Activated CD4-positive, alpha-beta T cell treated with anti-CD3 and anti-CD28 coated beads, Interleukin-2, amount 10 ng/mL, durations not matched to agents 24 days and 14 days (primary cell): ENCODE measurements around the gene LAMB1. TPM values are rescaled to one million over a fixed set of nuclear protein-coding genes. Genes with fewer than 3 reads are reported as not detected.

ENCODE experiments used
- DNase-seq: peaks from one replicate; pipeline ENCODE4 v3.0.0; 2022
- H3K27ac Mint-ChIP-seq: one replicate; pipeline ENCODE4 v1.8.0; 2022; ENCODE audit warnings: mild to moderate bottlenecking, mixed read lengths
- H3K27me3 Mint-ChIP-seq: one replicate; pipeline ENCODE4 v1.8.0; 2022; ENCODE audit warnings: mixed read lengths
- H3K36me3 Mint-ChIP-seq: one replicate; pipeline ENCODE4 v1.8.0; 2022; ENCODE audit warnings: low read depth, mild to moderate bottlenecking, mixed read lengths
- H3K4me1 Mint-ChIP-seq: one replicate; pipeline ENCODE4 v1.8.0; 2021; ENCODE audit warnings: mixed read lengths
- H3K4me3 Mint-ChIP-seq: one replicate; pipeline ENCODE4 v1.8.0; 2022; ENCODE audit warnings: mild to moderate bottlenecking, moderate library complexity, mixed read lengths
- H3K9me3 Mint-ChIP-seq: one replicate; pipeline ENCODE4 v1.8.0; 2021; ENCODE audit warnings: mixed read lengths
- intact Hi-C: fragments of 100-400 bp; cut with micrococcal nuclease; formaldehyde crosslinking; loops from one replicate; pipeline ENCODE4 v1.15.1; 2023
- total RNA-seq: library from RNA; stranded (reverse); gene quantifications from 2 replicates; pipeline ENCODE4 v1.2.3, GENCODE V29; 2022

LAMB1 gene
- total RNA-seq, 1 donor from 2014 or later, result not detected

GRCh38 chr7:107998660-107999480, 4.1 kb downstream of the LAMB1 start:
- Mint-ChIP-seq H3K27me3 (peaks cover 56% of the 10 kb centered on the region), H3K36me3 (no peaks in the 10 kb centered on the region), H3K27ac (no peak overlapping the region), H3K9me3 (no peaks in the 10 kb centered on the region), H3K4me1 (peaks cover 6% of the 10 kb centered on the region), H3K4me3 (no peak overlapping the region)
- no peak for DNase-seq
- intact Hi-C loops, result no loop called here

DNA sequence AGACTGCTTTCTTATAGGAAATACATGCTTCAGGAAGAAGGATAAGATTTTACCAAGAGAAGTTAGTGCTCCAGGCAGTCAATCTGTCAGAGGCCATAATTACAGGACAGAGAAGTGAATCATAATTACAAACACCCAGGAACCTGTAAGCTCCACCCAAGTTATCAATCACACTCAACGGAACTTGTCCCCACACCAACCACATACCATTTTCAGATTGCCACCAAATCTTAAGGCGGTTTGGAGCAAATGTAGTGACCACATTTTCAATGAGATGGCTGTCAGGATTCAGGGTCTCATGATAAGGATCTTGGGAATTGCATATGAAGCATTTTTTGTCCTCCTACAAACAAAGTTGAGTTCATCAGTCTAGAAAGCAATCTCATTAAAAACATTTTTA, 4.8 kb downstream of the LAMB1 start:
- Mint-ChIP-seq H3K27me3 (peaks cover 51% of the 10 kb centered on the region), H3K36me3 (no peaks in the 10 kb centered on the region), H3K4me3 (no peak overlapping the region), H3K9me3 (no peaks in the 10 kb centered on the region), H3K27ac (no peak overlapping the region), H3K4me1 (peaks cover 5% of the 10 kb centered on the region)
- no peak for DNase-seq
- intact Hi-C loops, result no loop called here

- H3K27ac Mint-ChIP-seq, result no peak overlapping the region
- intact Hi-C loops, result no loop called here
- H3K4me1 Mint-ChIP-seq, result no peaks in the 10 kb centered on the region
- no peak overlapping the region for H3K4me3 Mint-ChIP-seq
- DNase-seq, result no peak
- H3K9me3 Mint-ChIP-seq, result no peaks in the 10 kb centered on the region
- no peaks in the 10 kb centered on the region for H3K36me3 Mint-ChIP-seq
- peaks cover 43% of the 10 kb centered on the region for H3K27me3 Mint-ChIP-seq
Observed at GRCh38 chr7:107996072-107996882, 6.7 kb downstream of the LAMB1 start.

DNA sequence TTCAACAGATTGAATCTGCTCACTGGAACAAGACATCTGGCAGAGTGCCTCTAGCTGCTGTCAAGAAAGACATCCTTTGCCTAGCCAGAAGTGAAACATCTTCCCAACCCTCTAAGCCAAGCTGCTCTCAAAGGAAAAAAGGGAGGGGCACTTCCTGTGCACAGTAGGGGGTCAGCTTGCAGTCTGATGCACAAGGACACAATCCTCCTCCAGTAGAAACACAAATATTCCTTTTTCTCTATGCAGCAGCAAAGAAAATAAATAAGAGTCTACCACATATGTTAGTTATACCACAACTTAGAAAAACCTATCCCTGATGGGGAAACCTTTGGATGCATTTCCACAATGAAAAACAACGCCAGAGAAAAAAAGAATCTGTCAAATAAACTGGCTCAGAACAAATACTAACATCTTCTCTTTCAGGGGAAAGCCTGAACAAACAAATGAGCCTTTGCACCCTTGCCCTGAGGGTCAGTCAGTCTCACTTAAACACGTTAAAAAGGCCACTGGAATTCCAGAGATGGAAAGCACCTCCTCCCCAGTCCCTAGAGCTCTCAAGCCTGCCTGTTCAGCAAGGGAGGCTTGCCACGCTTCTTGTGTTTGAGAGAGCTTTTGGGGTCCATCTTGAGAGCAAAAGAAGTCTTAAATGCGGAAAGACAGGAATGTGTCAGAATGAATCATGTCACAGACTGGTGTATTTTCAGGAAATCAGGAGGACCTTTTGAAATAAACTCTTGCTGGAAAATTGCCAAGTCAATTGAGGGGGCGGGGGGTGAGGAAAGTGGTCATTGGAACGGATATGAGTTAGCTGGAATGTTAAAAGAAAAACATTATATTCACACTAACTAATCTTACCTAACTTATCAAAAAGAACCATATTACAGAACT, 7.5 kb downstream of the LAMB1 start:
- no peak for DNase-seq
- Mint-ChIP-seq H3K36me3 (no peaks in the 10 kb centered on the region), H3K4me1 (no peaks in the 10 kb centered on the region), H3K9me3 (no peaks in the 10 kb centered on the region), H3K27ac (no peak overlapping the region), H3K4me3 (no peak overlapping the region), H3K27me3 (peaks cover 39% of the 10 kb centered on the region)
- intact Hi-C loops, result no loop called here

DNA sequence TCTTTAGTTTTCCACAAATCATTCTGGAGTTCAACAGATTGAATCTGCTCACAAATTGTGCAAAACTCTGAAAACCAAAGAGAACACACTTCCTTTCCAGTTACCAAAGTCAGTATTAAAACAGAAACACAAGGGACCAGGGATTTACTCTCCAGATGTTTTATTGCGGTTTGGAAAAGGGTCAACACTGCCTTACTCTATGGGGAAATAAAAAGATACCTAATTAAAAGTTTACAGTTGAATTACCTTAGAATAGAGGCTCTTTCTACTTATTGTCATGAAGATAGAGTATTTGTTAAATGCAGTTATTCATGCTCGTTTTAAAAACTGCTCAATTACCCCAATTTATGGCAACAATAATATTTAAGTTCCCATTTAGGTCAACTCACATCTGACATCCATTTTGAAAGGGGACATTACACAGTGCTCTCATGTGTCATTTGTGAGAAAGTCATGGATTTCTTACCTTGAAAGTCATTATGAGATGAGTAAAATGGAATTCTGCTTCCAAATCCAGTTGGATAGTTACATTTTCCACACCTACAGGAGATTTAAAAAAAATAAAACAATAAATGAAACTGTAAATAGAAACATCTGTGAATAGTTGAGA, 8.4 kb downstream of the LAMB1 start:
- H3K27me3 Mint-ChIP-seq, result peaks cover 42% of the 10 kb centered on the region
- no peak for DNase-seq
- no peaks in the 10 kb centered on the region for H3K9me3 Mint-ChIP-seq
- H3K36me3 Mint-ChIP-seq, result no peaks in the 10 kb centered on the region
- H3K4me1 Mint-ChIP-seq, result no peaks in the 10 kb centered on the region
- H3K27ac Mint-ChIP-seq, result no peak overlapping the region
- intact Hi-C loops, result no loop called here
- no peak overlapping the region for H3K4me3 Mint-ChIP-seq

DNA sequence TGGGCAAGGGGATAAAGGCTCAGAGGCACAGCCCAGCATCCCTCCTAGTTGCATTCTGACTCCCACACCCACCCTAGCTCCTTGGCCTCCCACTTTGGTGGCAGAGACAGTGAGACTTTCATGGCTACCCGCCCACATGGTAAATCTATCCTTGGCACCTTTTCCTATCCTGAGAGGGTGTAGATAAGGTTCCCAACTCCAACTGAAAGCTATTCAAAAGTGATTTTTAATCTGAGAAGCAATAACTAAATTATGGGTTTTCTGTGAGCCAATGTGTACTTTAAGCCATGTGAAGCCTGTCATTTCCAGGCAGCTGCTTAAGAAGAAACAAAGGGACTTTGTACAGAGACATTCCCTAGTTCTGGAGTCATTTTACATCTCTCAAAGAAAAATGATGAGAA, 9.1 kb downstream of the LAMB1 start:
- Mint-ChIP-seq H3K27me3 (peaks cover 37% of the 10 kb centered on the region), H3K36me3 (no peaks in the 10 kb centered on the region), H3K9me3 (no peaks in the 10 kb centered on the region), H3K4me3 (no peak overlapping the region), H3K27ac (no peak overlapping the region), H3K4me1 (no peaks in the 10 kb centered on the region)
- no peak for DNase-seq
- intact Hi-C loops, result no loop called here

- intact Hi-C loops, result no loop called here
- Mint-ChIP-seq H3K27me3 (peaks cover 20% of the 10 kb centered on the region), H3K4me3 (no peak overlapping the region)
Observed at GRCh38 chr7:107989618-107990373, 13.2 kb downstream of the LAMB1 start.

GRCh38 chr7:107982918-107983389, 20.0 kb downstream of the LAMB1 start:
- H3K27ac Mint-ChIP-seq, result no peak overlapping the region
- intact Hi-C loops, result no loop called here
- H3K36me3 Mint-ChIP-seq, result no peaks in the 10 kb centered on the region
- no peak for DNase-seq
- H3K4me1 Mint-ChIP-seq, result no peaks in the 10 kb centered on the region
- H3K9me3 Mint-ChIP-seq, result no peaks in the 10 kb centered on the region
- H3K4me3 Mint-ChIP-seq, result no peak overlapping the region
- peaks cover 7% of the 10 kb centered on the region for H3K27me3 Mint-ChIP-seq

More at GRCh38 chr7:107989618-107990373, 13.2 kb downstream of the LAMB1 start:
- no peak for DNase-seq
- no peaks in the 10 kb centered on the region for H3K9me3 Mint-ChIP-seq
- no peaks in the 10 kb centered on the region for H3K36me3 Mint-ChIP-seq
- H3K4me1 Mint-ChIP-seq, result no peaks in the 10 kb centered on the region
- H3K27ac Mint-ChIP-seq, result no peak overlapping the region

- Mint-ChIP-seq H3K9me3 (no peaks in the 10 kb centered on the region), H3K4me1 (no peaks in the 10 kb centered on the region), H3K4me3 (no peak overlapping the region), H3K27me3 (peaks cover 6% of the 10 kb centered on the region), H3K27ac (no peak overlapping the region), H3K36me3 (no peaks in the 10 kb centered on the region)
- intact Hi-C loops, result no loop called here
- no peak for DNase-seq
Observed at GRCh38 chr7:107982042-107982840, 20.7 kb downstream of the LAMB1 start.

GRCh38 chr7:107981466-107981865, 21.5 kb downstream of the LAMB1 start:
- no peak overlapping the region for H3K4me3 Mint-ChIP-seq
- H3K27me3 Mint-ChIP-seq, result peaks cover 4% of the 10 kb centered on the region
- intact Hi-C loops, result no loop called here
- H3K9me3 Mint-ChIP-seq, result no peaks in the 10 kb centered on the region
- no peak overlapping the region for H3K27ac Mint-ChIP-seq
- H3K36me3 Mint-ChIP-seq, result no peaks in the 10 kb centered on the region
- no peak for DNase-seq
- H3K4me1 Mint-ChIP-seq, result no peaks in the 10 kb centered on the region

DNA sequence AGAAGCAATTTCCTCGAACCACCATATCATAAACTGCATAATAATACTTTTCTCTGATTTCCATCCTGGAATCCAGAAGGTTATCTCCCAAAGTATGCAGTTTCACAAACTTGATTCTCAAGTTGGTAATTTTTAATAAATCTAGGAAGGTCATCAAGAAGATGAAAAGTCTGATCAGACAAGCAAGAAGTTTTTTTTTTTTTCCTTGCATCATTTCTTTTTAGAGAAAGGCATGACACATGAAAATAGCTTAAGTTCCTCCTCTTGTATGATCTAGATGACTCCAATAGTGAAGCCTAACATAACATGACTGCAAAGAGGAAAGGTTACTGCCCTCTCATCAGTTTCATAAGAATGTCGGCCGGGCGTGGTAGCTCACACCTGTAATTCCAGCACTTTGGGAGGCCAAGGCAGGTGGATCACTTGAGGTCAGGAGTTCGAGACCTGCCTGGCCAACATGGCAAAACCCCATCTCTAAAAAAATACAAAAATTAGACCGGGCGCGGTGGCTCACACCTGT, 22.2 kb downstream of the LAMB1 start:
- Mint-ChIP-seq H3K27me3 (peaks cover 2% of the 10 kb centered on the region), H3K4me3 (no peak overlapping the region), H3K36me3 (no peaks in the 10 kb centered on the region), H3K4me1 (no peaks in the 10 kb centered on the region), H3K27ac (no peak overlapping the region), H3K9me3 (no peaks in the 10 kb centered on the region)
- intact Hi-C loops, result no loop called here
- DNase-seq, result no peak

- no peak for DNase-seq
- H3K27me3 Mint-ChIP-seq, result peaks cover 2% of the 10 kb centered on the region
- no peaks in the 10 kb centered on the region for H3K9me3 Mint-ChIP-seq
- H3K4me3 Mint-ChIP-seq, result no peak overlapping the region
- intact Hi-C loops, result no loop called here
- H3K27ac Mint-ChIP-seq, result no peak overlapping the region
- no peaks in the 10 kb centered on the region for H3K4me1 Mint-ChIP-seq
- H3K36me3 Mint-ChIP-seq, result no peaks in the 10 kb centered on the region
Observed at GRCh38 chr7:107980171-107980570, 22.8 kb downstream of the LAMB1 start.
